ENCODE measurements around the gene NAB2.

DNA sequence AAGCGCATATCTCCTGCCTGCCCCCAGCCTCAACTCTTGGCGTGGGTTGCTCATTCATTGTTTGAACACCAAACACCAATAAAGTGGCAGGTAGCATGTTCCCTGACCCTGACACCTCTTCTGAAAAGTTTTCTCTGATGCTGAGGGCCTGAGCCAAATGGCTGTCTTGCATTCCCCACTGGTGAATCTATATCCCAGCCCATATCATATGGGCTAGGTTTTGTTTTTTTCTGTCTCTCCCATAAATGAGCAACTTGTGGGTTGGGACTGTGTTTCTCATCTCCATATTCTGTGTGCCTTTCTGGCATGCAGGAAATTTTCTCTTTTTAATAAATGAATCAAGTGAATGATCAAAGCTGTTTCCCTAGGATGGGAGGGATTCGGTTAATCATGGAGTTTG, 44.0 kb upstream of the NAB2 start:
- TF ChIP-seq CTCF (IDR thresholded peaks at IDR 0.05) (no peak), EP300 (IDR thresholded peaks at IDR 0.05) (no peak), POLR2A (IDR thresholded peaks at IDR 0.05; ENCODE audit: low read depth) (no peak)
